CD4-positive, alpha-beta T cell treated with Interleukin-21 for 1 hour (primary cell): ENCODE measurements around the gene RASSF7.
A peak's percentile ranks its signal among the peaks of the same experiment; 100 is the strongest.

Experiments used
- DNase-seq: peaks from one replicate; pipeline ENCODE4 v3.0.0-alpha.2; 2020

Gene RASSF7

DNA sequence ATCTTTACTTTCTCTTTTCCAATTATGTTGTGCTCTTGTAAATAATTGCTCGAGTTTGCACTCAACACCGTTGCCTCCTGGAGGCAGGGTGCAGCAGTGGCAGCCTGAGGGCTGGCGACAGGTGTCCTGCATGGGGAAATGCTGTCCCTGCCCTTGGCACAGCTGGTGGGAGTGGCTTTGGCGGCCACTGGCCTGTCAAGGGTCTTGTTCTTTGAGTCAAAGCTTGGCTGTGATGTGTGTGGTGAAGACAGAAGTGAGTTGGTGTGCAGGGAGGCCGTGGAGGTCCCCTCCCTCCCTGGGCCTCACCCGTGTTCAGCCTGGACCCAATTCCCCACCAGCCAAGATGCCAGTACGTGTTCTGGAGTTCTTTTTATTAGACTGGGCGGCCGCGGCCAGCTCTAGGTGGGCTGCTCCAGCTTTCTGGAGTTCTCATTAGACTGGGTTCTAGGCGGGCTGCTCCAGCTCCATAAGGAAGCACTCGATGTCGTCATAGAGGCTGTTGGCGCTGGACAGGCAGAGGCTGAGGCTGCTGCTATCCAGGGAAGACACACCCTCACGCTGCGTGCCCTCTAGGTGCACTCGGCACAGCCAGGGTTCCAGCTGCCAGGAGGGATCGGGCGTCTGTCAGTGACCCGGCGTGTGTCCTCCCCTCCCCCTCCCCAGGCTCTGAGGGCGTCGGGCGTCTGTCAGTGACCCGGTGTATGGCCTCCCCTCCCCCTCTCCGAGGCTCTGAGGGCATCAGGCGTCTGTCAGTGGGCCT, 51.6 kb downstream of the RASSF7 start:
- DNase-seq, result peak; percentile 27

DNA sequence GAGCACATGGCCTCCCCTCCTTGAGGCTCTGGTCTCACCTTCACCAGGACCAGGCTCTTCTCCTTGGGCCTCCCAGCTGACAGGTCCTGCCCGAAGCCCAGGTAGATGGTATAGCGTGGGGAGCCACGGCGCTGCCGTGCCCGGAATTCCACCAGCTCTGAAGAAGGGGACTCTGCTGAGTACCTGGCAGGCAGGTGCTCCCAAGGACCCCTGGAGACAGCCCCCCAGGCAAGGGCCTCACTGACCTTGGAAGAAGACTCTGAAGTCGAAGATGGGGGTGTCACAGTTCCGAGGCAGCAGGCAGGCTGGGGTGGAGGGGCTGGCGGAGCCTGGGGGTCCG, 52.2 kb downstream of the RASSF7 start:
- no peak for DNase-seq

DNA sequence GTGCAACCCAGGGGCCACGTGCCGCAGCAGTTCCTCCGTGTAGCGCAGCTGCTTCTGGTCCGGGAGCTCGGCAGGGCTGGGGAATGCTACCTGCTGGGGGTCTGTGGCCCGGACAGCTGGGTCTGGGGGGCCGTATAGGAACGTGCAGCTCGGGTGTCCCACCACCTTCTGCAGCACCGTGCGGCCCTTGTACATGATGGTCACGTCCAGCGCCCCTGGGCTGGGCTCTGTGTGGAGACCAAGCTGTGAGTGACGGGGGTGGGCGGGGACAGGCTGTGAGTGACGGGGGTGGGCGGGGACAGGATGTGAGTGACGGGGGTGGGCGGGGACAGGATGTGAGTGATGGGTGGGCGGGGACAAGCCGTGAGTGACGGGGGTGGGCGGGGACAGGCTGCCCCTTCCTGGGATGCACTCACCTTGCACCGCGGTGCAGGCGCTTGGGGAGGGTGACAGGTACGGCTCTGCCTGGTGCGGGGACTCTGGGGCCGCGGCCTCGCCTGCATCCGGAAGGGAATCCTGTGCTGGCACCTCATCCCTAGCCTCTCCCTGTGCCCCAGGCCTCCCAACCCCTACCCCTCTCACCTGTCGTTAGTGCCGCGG, 52.7 kb downstream of the RASSF7 start:
- DNase-seq, result peak; percentile 79
